Measurements from ENCODE around the gene FAAH. TPM values are rescaled to one million over a fixed set of nuclear protein-coding genes. Genes with fewer than 3 reads are reported as not detected.
A peak's percentile ranks its signal among the peaks of the same experiment; 100 is the strongest.

The FAAH gene
- total and polyA plus RNA-seq, 2 donors (not counting 1 experiment from before 2014, with no cell fraction given), result 0.61 to 1.7 TPM

GRCh38 chr1:46442317-46443161, 48.4 kb downstream of the FAAH start:
- Histone ChIP-seq H4K20me1 (ENCODE audit: control insufficient read depth, extremely low read depth, insufficient read depth, low read length) (no peaks in the 10 kb centered on the region), H3K4me3 (replicated peaks in 1 of 4; ENCODE audit: control extremely low read depth in 1 of 4, insufficient read depth in 1 of 4, low read depth in 3 of 4, low read length in 4 of 4) (peak overlapping the region; percentile 30 to 59 (median 40)), H3K4me1 (ENCODE audit: control insufficient read depth, extremely low read depth, insufficient read depth, low read length) (no peaks in the 10 kb centered on the region), H2AFZ (ENCODE audit: low read length) (peak overlapping the region; percentile 78), H3K9me3 (ENCODE audit: control insufficient read depth, insufficient read depth, low read depth, low read length) (no peaks in the 10 kb centered on the region), H3K9ac (ENCODE audit: insufficient read depth, low read length) (no peak overlapping the region), H3K36me3 (ENCODE audit: control insufficient read depth, insufficient read depth, low read length) (no peaks in the 10 kb centered on the region), H3K27me3 (ENCODE audit: control insufficient read depth, insufficient read depth, low read length) (peaks cover 9% of the 10 kb centered on the region), H3K79me2 (ENCODE audit: control insufficient read depth, insufficient read depth, low read length) (no peaks in the 10 kb centered on the region), H3K27ac (ENCODE audit: insufficient read depth, low read length) (no peak overlapping the region), H3K4me2 (ENCODE audit: extremely low read depth, insufficient read depth, low read length) (peak overlapping the region; percentile 54)
- peak; percentile 72 to 75 for DNase-seq (ENCODE audit: low read depth in 2 of 2)
- peak; percentile 40 for TF ChIP-seq EZH2 (IDR thresholded peaks at IDR 0.05; ENCODE audit: low read length, missing control alignments)
- TF ChIP-seq CTCF (conservative IDR thresholded peaks at IDR 0.05 in 1 of 2, IDR thresholded peaks at IDR 0.05 in 1 of 2; ENCODE audit: low read depth in 1 of 2, low read length in 2 of 2), result peak; percentile 66 to 89

GRCh38 chr1:46444466-46444865, 50.3 kb downstream of the FAAH start:
- H3K27me3 ChIP-seq (ENCODE audit: control insufficient read depth, insufficient read depth, low read length), result peaks cover 28% of the 10 kb centered on the region
- no peaks in the 10 kb centered on the region for H4K20me1 ChIP-seq (ENCODE audit: control insufficient read depth, extremely low read depth, insufficient read depth, low read length)
- no peak for DNase-seq (ENCODE audit: low read depth in 2 of 2)
- no peak overlapping the region for H2AFZ ChIP-seq (ENCODE audit: low read length)
- no peak overlapping the region for H3K4me2 ChIP-seq (ENCODE audit: extremely low read depth, insufficient read depth, low read length)
- H3K27ac ChIP-seq (ENCODE audit: insufficient read depth, low read length), result no peak overlapping the region
- no peak overlapping the region for H3K4me3 ChIP-seq (replicated peaks in 1 of 4; ENCODE audit: control extremely low read depth in 1 of 4, insufficient read depth in 1 of 4, low read depth in 3 of 4, low read length in 4 of 4)
- H3K9me3 ChIP-seq (ENCODE audit: control insufficient read depth, insufficient read depth, low read depth, low read length), result no peaks in the 10 kb centered on the region
- TF ChIP-seq CTCF (conservative IDR thresholded peaks at IDR 0.05 in 1 of 2, IDR thresholded peaks at IDR 0.05 in 1 of 2; ENCODE audit: low read depth in 1 of 2, low read length in 2 of 2) (no peak), EZH2 (IDR thresholded peaks at IDR 0.05; ENCODE audit: low read length, missing control alignments) (no peak)
- H3K36me3 ChIP-seq (ENCODE audit: control insufficient read depth, insufficient read depth, low read length), result no peaks in the 10 kb centered on the region
- no peak overlapping the region for H3K9ac ChIP-seq (ENCODE audit: insufficient read depth, low read length)
- no peaks in the 10 kb centered on the region for H3K4me1 ChIP-seq (ENCODE audit: control insufficient read depth, extremely low read depth, insufficient read depth, low read length)
- no peaks in the 10 kb centered on the region for H3K79me2 ChIP-seq (ENCODE audit: control insufficient read depth, insufficient read depth, low read length)

- Histone ChIP-seq H3K4me2 (ENCODE audit: extremely low read depth, insufficient read depth, low read length) (no peak overlapping the region), H2AFZ (ENCODE audit: low read length) (no peak overlapping the region), H3K4me1 (ENCODE audit: control insufficient read depth, extremely low read depth, insufficient read depth, low read length) (no peaks in the 10 kb centered on the region), H4K20me1 (ENCODE audit: control insufficient read depth, extremely low read depth, insufficient read depth, low read length) (no peaks in the 10 kb centered on the region), H3K36me3 (ENCODE audit: control insufficient read depth, insufficient read depth, low read length) (no peaks in the 10 kb centered on the region), H3K79me2 (ENCODE audit: control insufficient read depth, insufficient read depth, low read length) (no peaks in the 10 kb centered on the region), H3K27ac (ENCODE audit: insufficient read depth, low read length) (no peak overlapping the region), H3K27me3 (ENCODE audit: control insufficient read depth, insufficient read depth, low read length) (peaks cover 35% of the 10 kb centered on the region), H3K4me3 (replicated peaks in 1 of 4; ENCODE audit: control extremely low read depth in 1 of 4, insufficient read depth in 1 of 4, low read depth in 3 of 4, low read length in 4 of 4) (no peak overlapping the region), H3K9me3 (ENCODE audit: control insufficient read depth, insufficient read depth, low read depth, low read length) (no peaks in the 10 kb centered on the region), H3K9ac (ENCODE audit: insufficient read depth, low read length) (no peak overlapping the region)
- TF ChIP-seq CTCF (conservative IDR thresholded peaks at IDR 0.05 in 1 of 2, IDR thresholded peaks at IDR 0.05 in 1 of 2; ENCODE audit: low read depth in 1 of 2, low read length in 2 of 2) (peak in 1 of 2 donors; percentile 23), EZH2 (IDR thresholded peaks at IDR 0.05; ENCODE audit: low read length, missing control alignments) (no peak)
- DNase-seq (ENCODE audit: low read depth in 2 of 2), result no peak
These were observed 51.7 kb downstream of the FAAH start for GRCh38 chr1:46445773-46446256.
